Measurements from ENCODE around the gene UBE2J2.

GRCh38 chr1:1270813-1271212 lies 2.8 kb downstream of the UBE2J2 start:
- TF ChIP-seq EZH2phosphoT487 (IDR thresholded peaks at IDR 0.05; ENCODE audit: insufficient read depth, low read depth) (no peak), EZH2 (IDR thresholded peaks at IDR 0.05; ENCODE audit: insufficient read depth, poor library complexity, severe bottlenecking) (no peak)
